Measurements from ENCODE around the gene KAZN.

KAZN gene

DNA sequence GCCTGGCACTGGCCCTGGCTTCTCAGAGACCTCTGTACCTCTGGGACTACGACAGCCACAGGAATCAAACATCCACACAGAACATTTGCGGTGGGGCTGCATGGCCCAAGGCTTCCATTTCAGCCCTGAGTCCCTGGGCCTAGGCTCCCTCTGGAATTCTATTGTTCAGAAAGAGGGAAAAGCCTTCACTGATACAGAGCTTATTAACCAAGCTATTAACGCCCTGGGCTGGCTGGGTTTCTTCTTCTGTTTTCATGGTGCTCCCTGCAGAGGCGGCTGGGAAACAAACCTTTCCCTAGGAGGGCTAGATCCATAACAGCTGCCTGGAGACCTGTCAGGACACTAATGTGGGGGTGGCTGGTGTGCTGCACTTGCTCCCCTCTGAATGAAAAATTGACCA is 88.2 kb downstream of the KAZN start:
- no peak for DNase-seq (ENCODE audit: low read depth)
- no peak for TF ChIP-seq CTCF (conservative IDR thresholded peaks at IDR 0.05; ENCODE audit: low read depth, low read length)
- H3K4me3 ChIP-seq (ENCODE audit: low read length): no peak overlapping the region

- no peak overlapping the region for H3K4me3 ChIP-seq (ENCODE audit: low read length)
- DNase-seq (ENCODE audit: low read depth): no peak
- no peak for TF ChIP-seq CTCF (conservative IDR thresholded peaks at IDR 0.05; ENCODE audit: low read depth, low read length)
Measured at GRCh38 chr1:14687147-14687546, 88.7 kb downstream of the KAZN start.

GRCh38 chr1:14689996-14690615 is 91.6 kb downstream of the KAZN start:
- H3K4me3 ChIP-seq (ENCODE audit: low read length): no peak overlapping the region
- DNase-seq (ENCODE audit: low read depth): no peak
- TF ChIP-seq CTCF (conservative IDR thresholded peaks at IDR 0.05; ENCODE audit: low read depth, low read length): no peak

- DNase-seq (ENCODE audit: low read depth): peak; percentile 4
- no peak for TF ChIP-seq CTCF (conservative IDR thresholded peaks at IDR 0.05; ENCODE audit: low read depth, low read length)
- no peak overlapping the region for H3K4me3 ChIP-seq (ENCODE audit: low read length)
Measured at GRCh38 chr1:14693949-14694348, 95.5 kb downstream of the KAZN start.

- no peak overlapping the region for H3K4me3 ChIP-seq (ENCODE audit: low read length)
- no peak for DNase-seq (ENCODE audit: low read depth)
- TF ChIP-seq CTCF (conservative IDR thresholded peaks at IDR 0.05; ENCODE audit: low read depth, low read length): no peak
Measured at GRCh38 chr1:14694589-14694988, 96.1 kb downstream of the KAZN start.

GRCh38 chr1:14696761-14697160 is 98.3 kb downstream of the KAZN start:
- no peak overlapping the region for H3K4me3 ChIP-seq (ENCODE audit: low read length)
- no peak for TF ChIP-seq CTCF (conservative IDR thresholded peaks at IDR 0.05; ENCODE audit: low read depth, low read length)
- no peak for DNase-seq (ENCODE audit: low read depth)

DNA sequence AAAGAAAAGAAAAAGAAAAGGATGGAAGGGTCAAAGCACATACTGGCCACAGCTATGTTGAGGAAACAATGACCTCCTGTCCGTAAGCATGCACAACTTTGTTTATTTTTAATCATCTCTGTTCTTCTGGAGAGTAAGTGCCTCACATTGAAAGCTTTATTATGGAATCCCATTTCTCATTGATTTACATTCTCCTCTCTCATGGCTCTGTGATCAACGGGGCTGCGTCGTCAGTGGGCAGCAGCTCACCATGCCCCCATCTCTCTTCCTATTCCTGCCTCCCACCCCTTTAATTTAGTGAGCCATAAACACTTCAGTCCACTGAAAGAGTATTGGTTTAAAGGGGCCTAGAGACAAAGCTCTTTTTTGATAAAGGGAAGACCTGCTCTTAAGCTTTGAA is 98.9 kb downstream of the KAZN start:
- no peak for TF ChIP-seq CTCF (conservative IDR thresholded peaks at IDR 0.05; ENCODE audit: low read depth, low read length)
- no peak for DNase-seq (ENCODE audit: low read depth)
- H3K4me3 ChIP-seq (ENCODE audit: low read length): no peak overlapping the region
